Activated gamma-delta T cell (primary cell): ENCODE measurements around the gene PRELID3B.

Experiments used
- DNase-seq: peaks from one replicate; lab custom pipeline; 2025; lab: John Stamatoyannopoulos, UW

Gene PRELID3B

GRCh38 chr20:58994390-58995159 lies 48.0 kb downstream of the PRELID3B start:
- no peak for DNase-seq

GRCh38 chr20:58993332-58994248 lies 49.0 kb downstream of the PRELID3B start:
- no peak for DNase-seq

GRCh38 chr20:58992911-58993310 lies 49.7 kb downstream of the PRELID3B start:
- DNase-seq = no peak

- no peak for DNase-seq
Observed at GRCh38 chr20:58991715-58992114, 50.9 kb downstream of the PRELID3B start.

- DNase-seq = no peak
Observed at GRCh38 chr20:58990651-58991445, 51.7 kb downstream of the PRELID3B start.

- DNase-seq = no peak
Observed at GRCh38 chr20:58989196-58989595, 53.4 kb downstream of the PRELID3B start.

- no peak for DNase-seq
Observed at GRCh38 chr20:58988565-58988882, 54.1 kb downstream of the PRELID3B start.

- no peak for DNase-seq
Observed at GRCh38 chr20:58987790-58988564, 54.6 kb downstream of the PRELID3B start.

- DNase-seq = no peak
Observed at GRCh38 chr20:58986968-58987517, 55.5 kb downstream of the PRELID3B start.

GRCh38 chr20:58986286-58986967 lies 56.2 kb downstream of the PRELID3B start:
- no peak for DNase-seq

- DNase-seq = no peak
Observed at GRCh38 chr20:58985656-58986055, 56.9 kb downstream of the PRELID3B start.

GRCh38 chr20:58984691-58985090 lies 57.9 kb downstream of the PRELID3B start:
- DNase-seq = no peak
